Activated CD8-positive, alpha-beta memory T cell treated with anti-CD3 and anti-CD28 coated beads for 48 hours (primary cell): ENCODE data around the gene TBC1D21.

Experiments
- DNase-seq, 3 experiments: peaks; one replicate each; pipeline ENCODE4 v3.0.0-alpha.2; 2020; ENCODE audit warnings: low read depth in 2 of 3, low spot score in 2 of 3

TBC1D21 gene

GRCh38 chr15:73888224-73889041, 15.1 kb downstream of the TBC1D21 start:
- DNase-seq, result no peak

- no peak for DNase-seq
Measured at GRCh38 chr15:73889053-73889761, 15.8 kb downstream of the TBC1D21 start.

GRCh38 chr15:73889762-73890124, 16.4 kb downstream of the TBC1D21 start:
- no peak for DNase-seq

- DNase-seq, result no peak
Measured at GRCh38 chr15:73891328-73892315, 18.3 kb downstream of the TBC1D21 start.

GRCh38 chr15:73892446-73893226, 19.3 kb downstream of the TBC1D21 start:
- no peak for DNase-seq

GRCh38 chr15:73894133-73894814, 20.9 kb downstream of the TBC1D21 start:
- DNase-seq, result no peak

GRCh38 chr15:73897441-73898261, 24.3 kb downstream of the TBC1D21 start:
- peak; percentile 31 to 45 (median 35) for DNase-seq

GRCh38 chr15:73899197-73900094, 26.1 kb downstream of the TBC1D21 start:
- no peak for DNase-seq

GRCh38 chr15:73900095-73900712, 26.8 kb downstream of the TBC1D21 start:
- DNase-seq, result no peak

- no peak for DNase-seq
Measured at GRCh38 chr15:73901126-73901810, 27.9 kb downstream of the TBC1D21 start.

GRCh38 chr15:73902121-73903020, 29.0 kb downstream of the TBC1D21 start:
- no peak for DNase-seq

- DNase-seq, result no peak
Measured at GRCh38 chr15:73904026-73904815, 30.9 kb downstream of the TBC1D21 start.

GRCh38 chr15:73905225-73905827, 32.0 kb downstream of the TBC1D21 start:
- no peak for DNase-seq

- no peak for DNase-seq
Measured at GRCh38 chr15:73906346-73907034, 33.1 kb downstream of the TBC1D21 start.
